ENCODE results near the gene PARVB.

The PARVB gene

DNA sequence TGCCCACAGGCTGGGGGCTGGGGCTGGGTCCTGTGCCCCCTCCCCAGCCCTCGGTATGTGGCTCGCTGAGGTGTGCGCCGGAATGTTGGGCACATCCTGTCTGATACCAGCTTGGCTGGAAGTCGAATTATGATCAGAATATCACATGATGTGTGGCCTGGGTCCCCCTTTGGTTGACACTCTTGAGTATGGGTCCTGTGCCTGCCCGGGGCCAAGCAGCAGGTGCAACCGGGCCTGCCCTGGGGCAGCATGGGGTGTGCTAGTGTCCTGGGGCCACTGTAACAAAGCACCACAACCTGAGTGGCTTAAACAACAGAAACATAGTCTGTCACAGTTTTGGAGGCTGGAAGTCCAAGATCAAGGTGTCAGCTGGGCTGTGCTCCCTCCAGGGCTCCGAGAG is 52.7 kb downstream of the PARVB start:
- H2AFZ ChIP-seq (ENCODE audit: low read length, unreplicated experiment), result no peak overlapping the region
- H3K36me3 ChIP-seq (ENCODE audit: insufficient read depth, low read length), result no peaks in the 10 kb centered on the region
- H3K27ac ChIP-seq (ENCODE audit: low read depth, low read length), result no peak overlapping the region
- H3K27me3 ChIP-seq (ENCODE audit: insufficient read depth, low read length), result no peaks in the 10 kb centered on the region
- no peak overlapping the region for H3K4me3 ChIP-seq (ENCODE audit: low read depth, low read length)
- no peaks in the 10 kb centered on the region for H3K4me1 ChIP-seq (ENCODE audit: control insufficient read depth, insufficient read depth, low read length, unreplicated experiment)
- no peaks in the 10 kb centered on the region for H3K79me2 ChIP-seq (ENCODE audit: control insufficient read depth, insufficient read depth, low read length, unreplicated experiment)

DNA sequence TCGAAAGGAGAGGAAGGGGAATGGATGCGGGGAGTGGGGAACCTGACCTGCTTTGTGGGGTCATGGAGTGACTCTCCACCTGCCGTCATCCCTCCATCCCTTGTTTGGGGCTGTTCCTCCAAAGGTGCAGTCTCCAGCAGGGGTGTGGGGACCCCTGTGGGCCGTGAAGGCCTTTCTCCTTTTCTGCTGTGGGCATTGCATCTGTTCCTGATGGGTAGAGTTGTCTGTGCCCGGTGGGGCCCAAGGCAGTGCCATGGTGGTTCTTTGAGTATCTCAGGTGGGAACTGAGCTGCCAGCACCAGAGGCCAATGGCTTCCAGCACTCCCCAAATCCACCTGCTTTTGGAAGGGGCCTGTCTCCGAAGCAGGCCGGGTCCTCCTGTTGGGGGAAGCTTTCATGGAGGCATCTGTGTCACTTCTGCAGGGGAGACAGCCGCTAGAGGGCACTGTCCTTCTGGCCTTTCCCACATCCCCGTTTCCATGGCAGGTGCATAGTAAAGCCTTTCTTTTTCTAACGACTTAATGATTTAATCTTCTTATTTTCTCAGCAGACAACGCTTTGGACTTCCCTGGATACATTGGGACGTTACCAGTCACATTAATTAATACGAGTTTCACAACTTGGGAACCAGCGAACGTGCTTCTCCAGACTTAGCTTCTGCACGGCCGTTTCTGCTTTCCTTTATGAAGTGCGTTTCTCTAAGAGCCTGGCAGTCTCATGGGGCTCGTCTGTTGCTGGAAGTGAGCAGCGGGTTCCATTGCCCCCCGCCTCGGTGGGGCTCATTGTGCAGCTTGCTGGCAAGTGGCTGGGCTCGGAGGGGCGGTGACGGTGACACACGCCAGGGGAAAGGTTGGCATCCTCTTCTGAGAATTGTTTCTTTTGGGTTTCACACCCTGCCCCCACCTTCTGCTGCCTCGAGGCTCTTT is 57.1 kb downstream of the PARVB start:
- Histone ChIP-seq H3K36me3 (ENCODE audit: insufficient read depth, low read length) (no peaks in the 10 kb centered on the region), H2AFZ (ENCODE audit: low read length, unreplicated experiment) (no peak overlapping the region), H3K27ac (ENCODE audit: low read depth, low read length) (no peak overlapping the region), H3K4me3 (ENCODE audit: low read depth, low read length) (no peak overlapping the region), H3K4me1 (ENCODE audit: control insufficient read depth, insufficient read depth, low read length, unreplicated experiment) (no peaks in the 10 kb centered on the region), H3K79me2 (ENCODE audit: control insufficient read depth, insufficient read depth, low read length, unreplicated experiment) (no peaks in the 10 kb centered on the region), H3K27me3 (ENCODE audit: insufficient read depth, low read length) (no peaks in the 10 kb centered on the region)

DNA sequence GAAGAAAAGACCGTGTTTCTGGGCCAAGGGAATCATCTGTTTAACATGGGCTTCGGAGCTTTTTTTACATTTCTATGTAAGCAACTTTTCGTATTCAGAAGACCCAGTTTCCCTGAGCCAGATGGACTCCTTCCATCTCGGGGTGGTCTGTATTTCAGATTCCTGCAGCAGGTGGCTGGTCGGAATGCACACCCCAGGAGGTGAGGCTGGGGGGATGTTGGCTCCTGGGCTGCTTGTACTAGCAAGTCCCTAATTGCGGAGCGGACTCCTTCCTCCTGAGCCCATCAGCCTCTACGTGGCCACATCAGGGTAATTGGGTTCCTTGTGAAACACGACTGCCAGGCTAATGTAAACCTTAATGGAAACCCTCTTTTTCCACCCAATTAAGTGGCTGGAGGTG is 58.7 kb downstream of the PARVB start:
- Histone ChIP-seq H3K79me2 (ENCODE audit: control insufficient read depth, insufficient read depth, low read length, unreplicated experiment) (no peaks in the 10 kb centered on the region), H3K36me3 (ENCODE audit: insufficient read depth, low read length) (no peaks in the 10 kb centered on the region), H3K4me1 (ENCODE audit: control insufficient read depth, insufficient read depth, low read length, unreplicated experiment) (no peaks in the 10 kb centered on the region), H3K27me3 (ENCODE audit: insufficient read depth, low read length) (no peaks in the 10 kb centered on the region), H2AFZ (ENCODE audit: low read length, unreplicated experiment) (no peak overlapping the region), H3K4me3 (ENCODE audit: low read depth, low read length) (no peak overlapping the region), H3K27ac (ENCODE audit: low read depth, low read length) (no peak overlapping the region)

DNA sequence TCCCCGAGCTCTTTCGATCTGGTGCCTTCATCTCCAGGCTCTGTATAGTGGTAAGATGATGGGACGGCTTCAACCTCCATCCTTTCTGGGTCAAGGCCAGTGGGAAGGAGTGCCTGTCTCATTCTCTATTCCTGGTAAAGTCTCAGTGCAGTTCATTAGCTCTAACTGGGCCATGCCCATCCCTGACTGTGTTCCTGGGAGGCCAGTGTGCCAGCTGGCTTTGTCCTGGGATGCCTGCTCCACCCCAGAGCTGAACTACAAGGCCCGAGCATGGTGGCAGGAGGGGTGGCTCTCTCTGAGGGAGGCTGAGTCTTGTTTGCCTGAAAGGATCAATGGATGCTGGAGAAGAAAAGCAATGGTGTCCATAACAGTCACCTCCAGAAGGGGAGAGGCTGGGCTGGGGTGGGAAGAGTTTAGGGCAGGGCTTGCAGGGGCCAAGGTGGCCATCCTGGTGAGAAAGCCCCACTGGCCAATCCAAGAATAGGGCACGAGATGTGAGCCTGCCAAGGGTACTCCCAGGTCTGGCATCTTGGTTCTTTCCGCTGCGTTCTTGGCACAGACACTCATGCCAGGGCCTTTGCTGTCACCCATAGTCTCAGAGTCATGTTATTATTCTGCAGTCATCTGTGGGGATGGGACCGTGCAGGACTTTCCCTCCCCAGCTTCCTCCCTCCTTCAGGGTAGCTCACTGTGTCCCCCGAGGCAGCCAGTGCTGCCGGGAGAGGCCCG is 60.1 kb downstream of the PARVB start:
- Histone ChIP-seq H3K36me3 (ENCODE audit: insufficient read depth, low read length) (no peaks in the 10 kb centered on the region), H3K27me3 (ENCODE audit: insufficient read depth, low read length) (no peaks in the 10 kb centered on the region), H2AFZ (ENCODE audit: low read length, unreplicated experiment) (no peak overlapping the region), H3K79me2 (ENCODE audit: control insufficient read depth, insufficient read depth, low read length, unreplicated experiment) (no peaks in the 10 kb centered on the region), H3K4me1 (ENCODE audit: control insufficient read depth, insufficient read depth, low read length, unreplicated experiment) (peaks cover 6% of the 10 kb centered on the region), H3K27ac (ENCODE audit: low read depth, low read length) (no peak overlapping the region), H3K4me3 (ENCODE audit: low read depth, low read length) (no peak overlapping the region)

DNA sequence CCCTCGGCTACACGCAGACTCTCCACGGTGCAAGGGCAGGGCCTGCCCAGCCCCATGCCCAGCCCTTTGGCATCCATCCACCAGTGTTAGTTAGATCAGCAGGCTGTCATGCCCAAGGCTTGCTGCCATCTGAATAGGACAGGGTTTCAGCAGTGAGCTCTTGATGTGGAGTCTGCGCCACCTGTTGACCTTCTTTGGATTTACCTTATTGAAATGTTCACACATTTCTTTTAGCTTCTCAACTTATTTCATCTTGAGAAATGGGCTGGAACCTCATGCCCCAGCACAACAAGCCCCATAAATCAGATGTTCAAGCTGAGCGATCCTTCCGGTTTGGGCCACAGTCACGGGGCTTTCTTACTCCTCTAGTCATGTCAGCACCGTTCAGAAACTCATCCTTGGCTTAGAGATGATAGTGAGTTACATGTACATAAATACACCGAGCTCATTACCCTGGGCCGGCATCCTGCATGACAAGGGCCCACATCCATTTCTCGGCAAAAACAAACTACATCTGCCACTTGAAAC is 61.7 kb downstream of the PARVB start:
- no peaks in the 10 kb centered on the region for H3K79me2 ChIP-seq (ENCODE audit: control insufficient read depth, insufficient read depth, low read length, unreplicated experiment)
- H3K27ac ChIP-seq (ENCODE audit: low read depth, low read length), result no peak overlapping the region
- no peaks in the 10 kb centered on the region for H3K36me3 ChIP-seq (ENCODE audit: insufficient read depth, low read length)
- H3K27me3 ChIP-seq (ENCODE audit: insufficient read depth, low read length), result no peaks in the 10 kb centered on the region
- H2AFZ ChIP-seq (ENCODE audit: low read length, unreplicated experiment), result no peak overlapping the region
- H3K4me1 ChIP-seq (ENCODE audit: control insufficient read depth, insufficient read depth, low read length, unreplicated experiment), result peaks cover 8% of the 10 kb centered on the region
- no peak overlapping the region for H3K4me3 ChIP-seq (ENCODE audit: low read depth, low read length)

DNA sequence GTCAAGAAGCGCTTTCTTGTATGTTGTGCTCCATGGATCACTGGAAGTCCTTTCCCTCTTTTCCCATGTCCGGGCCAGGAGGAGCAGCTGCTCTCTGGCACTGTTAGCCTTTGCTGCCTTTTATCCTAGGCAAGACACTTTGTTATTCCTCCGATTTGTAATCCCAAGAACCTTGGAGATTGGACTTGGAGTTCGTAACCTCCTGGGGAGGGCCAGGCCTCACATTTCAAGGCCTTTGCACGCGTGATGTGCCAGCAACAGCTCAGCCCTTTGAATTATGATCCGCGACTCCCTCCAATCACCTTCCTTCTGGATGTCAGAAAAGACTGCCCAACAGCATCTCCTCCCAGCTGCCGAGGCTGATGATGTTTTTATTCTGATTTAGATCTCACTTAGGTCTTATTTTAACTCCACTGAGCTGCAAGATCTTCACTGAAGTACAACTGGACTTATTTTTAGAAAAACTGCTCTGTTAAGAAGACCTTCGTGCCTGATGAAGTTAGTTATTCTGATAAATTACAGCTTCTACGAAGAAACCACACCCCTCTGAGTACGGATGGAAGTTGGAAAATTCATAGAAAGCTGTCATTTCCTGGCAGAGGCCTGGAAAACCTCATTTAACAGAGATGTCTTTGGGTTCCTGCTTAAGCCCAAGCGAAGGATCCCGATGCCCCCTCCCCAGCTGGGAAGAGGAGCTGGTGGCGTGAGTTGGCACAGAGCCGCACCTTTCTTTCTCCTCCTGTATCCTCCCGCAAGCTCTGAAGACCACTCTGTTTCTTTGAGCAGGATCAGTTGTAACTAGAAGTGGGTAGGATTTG is 62.4 kb downstream of the PARVB start:
- no peaks in the 10 kb centered on the region for H3K27me3 ChIP-seq (ENCODE audit: insufficient read depth, low read length)
- no peak overlapping the region for H3K4me3 ChIP-seq (ENCODE audit: low read depth, low read length)
- H3K4me1 ChIP-seq (ENCODE audit: control insufficient read depth, insufficient read depth, low read length, unreplicated experiment), result peaks cover 8% of the 10 kb centered on the region
- H3K36me3 ChIP-seq (ENCODE audit: insufficient read depth, low read length), result no peaks in the 10 kb centered on the region
- no peaks in the 10 kb centered on the region for H3K79me2 ChIP-seq (ENCODE audit: control insufficient read depth, insufficient read depth, low read length, unreplicated experiment)
- H2AFZ ChIP-seq (ENCODE audit: low read length, unreplicated experiment), result no peak overlapping the region
- no peak overlapping the region for H3K27ac ChIP-seq (ENCODE audit: low read depth, low read length)

DNA sequence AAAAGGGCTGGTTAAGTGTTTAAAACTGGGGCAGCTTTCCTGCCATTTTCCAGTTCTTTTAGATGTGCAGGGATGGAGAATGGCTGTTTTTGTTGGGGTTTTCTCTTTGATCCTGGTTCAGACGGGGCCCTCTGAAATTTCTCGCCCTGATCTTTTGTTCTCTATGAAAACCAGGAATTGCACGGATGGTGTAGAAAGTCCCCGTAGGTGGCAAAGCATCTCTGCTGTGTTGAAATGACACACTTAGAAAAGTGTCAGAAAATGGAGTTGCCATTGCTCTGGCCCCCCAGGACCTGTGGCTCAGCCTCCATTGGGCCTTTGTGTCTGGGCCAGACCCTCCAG is 63.0 kb downstream of the PARVB start:
- no peak overlapping the region for H2AFZ ChIP-seq (ENCODE audit: low read length, unreplicated experiment)
- no peaks in the 10 kb centered on the region for H3K27me3 ChIP-seq (ENCODE audit: insufficient read depth, low read length)
- H3K27ac ChIP-seq (ENCODE audit: low read depth, low read length), result no peak overlapping the region
- peaks cover 8% of the 10 kb centered on the region for H3K4me1 ChIP-seq (ENCODE audit: control insufficient read depth, insufficient read depth, low read length, unreplicated experiment)
- H3K4me3 ChIP-seq (ENCODE audit: low read depth, low read length), result no peak overlapping the region
- no peaks in the 10 kb centered on the region for H3K36me3 ChIP-seq (ENCODE audit: insufficient read depth, low read length)
- no peaks in the 10 kb centered on the region for H3K79me2 ChIP-seq (ENCODE audit: control insufficient read depth, insufficient read depth, low read length, unreplicated experiment)

DNA sequence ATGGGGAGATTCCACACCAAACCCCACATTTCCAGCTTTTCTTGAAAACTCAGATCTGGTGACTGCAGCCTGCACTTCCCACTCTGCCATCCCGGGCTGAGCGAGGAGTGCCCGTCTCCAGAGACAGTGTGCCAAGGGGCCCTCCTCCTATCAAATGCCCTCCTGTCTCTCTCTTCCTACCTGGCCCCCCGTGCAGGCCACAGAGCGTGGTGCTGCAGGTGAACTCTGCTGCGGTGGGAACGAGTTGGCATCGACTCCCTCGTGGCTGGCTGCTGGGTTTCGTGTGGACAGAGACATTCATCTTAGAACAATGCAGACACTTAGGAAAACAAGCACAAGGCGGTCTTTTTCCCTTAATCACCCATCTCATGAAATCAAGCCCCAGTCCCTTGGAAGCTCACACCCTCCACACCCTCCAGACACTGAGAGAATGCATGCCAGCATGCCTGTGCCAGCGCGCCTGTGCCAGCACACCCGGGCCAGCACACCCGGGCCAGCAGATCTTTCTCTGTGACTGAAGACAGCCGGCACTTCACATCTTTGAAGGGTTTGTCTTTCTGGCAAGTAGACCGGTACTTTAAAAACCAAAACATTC is 65.0 kb downstream of the PARVB start:
- peaks cover 8% of the 10 kb centered on the region for H3K4me1 ChIP-seq (ENCODE audit: control insufficient read depth, insufficient read depth, low read length, unreplicated experiment)
- H3K36me3 ChIP-seq (ENCODE audit: insufficient read depth, low read length), result no peaks in the 10 kb centered on the region
- H3K27ac ChIP-seq (ENCODE audit: low read depth, low read length), result no peak overlapping the region
- H3K27me3 ChIP-seq (ENCODE audit: insufficient read depth, low read length), result no peaks in the 10 kb centered on the region
- H3K4me3 ChIP-seq (ENCODE audit: low read depth, low read length), result no peak overlapping the region
- H3K79me2 ChIP-seq (ENCODE audit: control insufficient read depth, insufficient read depth, low read length, unreplicated experiment), result no peaks in the 10 kb centered on the region
- H2AFZ ChIP-seq (ENCODE audit: low read length, unreplicated experiment), result no peak overlapping the region

DNA sequence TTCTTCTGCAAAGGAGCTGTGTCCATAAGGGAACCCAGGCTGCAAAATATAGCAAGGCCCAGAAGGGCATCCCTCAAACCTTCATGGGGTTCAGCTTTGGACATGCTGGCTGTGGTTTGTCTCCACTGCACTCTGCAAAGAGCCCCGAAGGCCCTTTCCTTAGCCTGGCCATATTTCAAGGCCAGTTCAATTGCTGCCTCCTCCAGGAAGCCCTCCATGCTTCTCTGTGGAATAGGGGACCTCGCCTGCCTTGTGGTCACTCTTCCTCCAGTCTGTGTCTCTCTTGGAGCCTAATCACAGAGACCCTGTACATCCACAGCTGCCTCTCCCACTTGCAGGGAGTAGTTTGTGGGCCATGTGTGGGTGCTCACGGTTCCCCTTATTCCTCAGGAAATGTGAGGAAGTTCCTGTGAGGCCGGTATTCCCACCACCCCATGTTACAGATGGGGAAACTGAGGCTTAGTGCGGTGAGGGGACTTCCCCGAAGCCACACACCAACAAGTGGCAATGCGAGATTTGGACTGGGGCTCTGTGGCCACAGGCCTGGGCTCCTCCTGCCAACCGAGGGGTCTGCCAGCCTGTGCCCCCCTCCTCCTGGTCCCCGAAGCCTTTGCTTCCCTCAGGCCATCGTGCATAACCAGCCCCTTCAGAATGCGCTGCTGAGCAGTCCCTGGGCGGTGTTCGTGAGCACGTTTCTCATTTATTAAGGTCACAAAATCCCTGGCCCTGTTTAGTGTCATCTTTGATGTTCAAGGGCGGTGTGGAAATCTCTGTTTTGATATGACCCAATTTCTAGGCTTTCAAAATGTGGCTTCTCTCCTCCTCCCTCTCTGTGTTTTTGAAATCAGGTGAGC is 65.8 kb downstream of the PARVB start:
- H3K27me3 ChIP-seq (ENCODE audit: insufficient read depth, low read length), result no peaks in the 10 kb centered on the region
- H3K79me2 ChIP-seq (ENCODE audit: control insufficient read depth, insufficient read depth, low read length, unreplicated experiment), result no peaks in the 10 kb centered on the region
- no peaks in the 10 kb centered on the region for H3K36me3 ChIP-seq (ENCODE audit: insufficient read depth, low read length)

More for the DNA sequence above, 65.8 kb downstream of the PARVB start:
- no peak overlapping the region for H2AFZ ChIP-seq (ENCODE audit: low read length, unreplicated experiment)
- H3K4me1 ChIP-seq (ENCODE audit: control insufficient read depth, insufficient read depth, low read length, unreplicated experiment), result peaks cover 8% of the 10 kb centered on the region
- no peak overlapping the region for H3K4me3 ChIP-seq (ENCODE audit: low read depth, low read length)
- no peak overlapping the region for H3K27ac ChIP-seq (ENCODE audit: low read depth, low read length)

Measured in ACC112 (cell line).